H9 (cell line): ENCODE results near the gene ACTC1. TPM values are rescaled to one million over a fixed set of nuclear protein-coding genes. Genes with fewer than 3 reads are reported as not detected.

Source experiments
- DNase-seq: peaks from one replicate; pipeline ENCODE4 v3.0.0-alpha.2; 2017
- H2AFZ ChIP-seq: one replicate; pipeline ENCODE4 v1.6.1; 2013; ENCODE audit warnings: mild to moderate bottlenecking, low read length, control low read depth, moderate library complexity
- H2AK5ac ChIP-seq: 2 replicates; pipeline ENCODE4 v1.6.1; 2013; ENCODE audit warnings: low read length, control low read depth, mixed read lengths; ENCODE audit not compliant: insufficient read length
- H2BK120ac ChIP-seq: one replicate; pipeline ENCODE4 v1.6.1; 2013; ENCODE audit warnings: low read depth, mild to moderate bottlenecking, low read length, control low read depth, inconsistent platforms; ENCODE audit not compliant: poor library complexity, severe bottlenecking
- H2BK12ac ChIP-seq: 2 replicates; pipeline ENCODE4 v1.6.1; 2013; ENCODE audit warnings: low read length, control low read depth, mixed read lengths, low read depth; ENCODE audit not compliant: insufficient read length
- H2BK15ac ChIP-seq: 2 replicates; pipeline ENCODE4 v1.6.1; 2013; ENCODE audit warnings: low read depth, low read length, control low read depth
- H2BK20ac ChIP-seq: one replicate; pipeline ENCODE4 v1.6.1; 2013; ENCODE audit warnings: low read depth, mild to moderate bottlenecking, low read length, control low read depth, inconsistent platforms; ENCODE audit not compliant: poor library complexity, severe bottlenecking
- H2BK5ac ChIP-seq: 2 replicates; pipeline ENCODE4 v1.6.1; 2013; ENCODE audit warnings: low read length, control low read depth, mixed read lengths; ENCODE audit not compliant: insufficient read length
- H3K14ac ChIP-seq: 2 replicates; pipeline ENCODE4 v1.6.1; 2013; ENCODE audit warnings: low read length, control low read depth; ENCODE audit not compliant: insufficient read depth
- H3K18ac ChIP-seq: 2 replicates; pipeline ENCODE4 v1.6.1; 2013; ENCODE audit warnings: low read depth, mild to moderate bottlenecking, mixed read lengths, low read length, control low read depth; ENCODE audit not compliant: insufficient read length
- H3K23ac ChIP-seq: 2 replicates; pipeline ENCODE4 v1.6.1; 2013; ENCODE audit warnings: low read length, control low read depth, mixed read lengths, low read depth; ENCODE audit not compliant: insufficient read length
- H3K23me2 ChIP-seq: 2 replicates; pipeline ENCODE4 v1.6.1; 2013; ENCODE audit warnings: low read depth, mild to moderate bottlenecking, mixed read lengths, low read length, control low read depth; ENCODE audit not compliant: insufficient read length, poor library complexity, severe bottlenecking
- H3K27ac ChIP-seq: 2 replicates; pipeline ENCODE4 v1.5.1; 2013; ENCODE audit warnings: low read length, control low read depth, mixed read lengths, low read depth; ENCODE audit not compliant: insufficient read length
- H3K27me3 ChIP-seq: 2 replicates; pipeline ENCODE4 v1.6.1; 2013; ENCODE audit warnings: low read length, control low read depth, inconsistent platforms; ENCODE audit not compliant: insufficient read depth
- H3K4ac ChIP-seq: 2 replicates; pipeline ENCODE4 v1.6.1; 2013; ENCODE audit warnings: low read depth, mild to moderate bottlenecking, control low read depth, inconsistent platforms, low read length, moderate library complexity
- H3K4me1 ChIP-seq: 2 replicates; pipeline ENCODE4 v1.6.1; 2013; ENCODE audit warnings: low read length, control low read depth, inconsistent platforms; ENCODE audit not compliant: insufficient read depth
- H3K4me2 ChIP-seq: 2 replicates; pipeline ENCODE4 v1.6.1; 2013; ENCODE audit warnings: low read length, control low read depth, mixed read lengths; ENCODE audit not compliant: insufficient read length, insufficient read depth
- H3K56ac ChIP-seq: 2 replicates; pipeline ENCODE4 v1.6.1; 2013; ENCODE audit warnings: low read depth, mild to moderate bottlenecking, mixed read lengths, low read length, control low read depth; ENCODE audit not compliant: insufficient read length
- H3K79me1 ChIP-seq: 2 replicates; pipeline ENCODE4 v1.6.1; 2013; ENCODE audit warnings: low read depth, mild to moderate bottlenecking, moderate library complexity, low read length, control low read depth, inconsistent platforms; ENCODE audit not compliant: insufficient read depth, poor library complexity, severe bottlenecking
- H3K79me2 ChIP-seq: 2 replicates; pipeline ENCODE4 v1.6.1; 2013; ENCODE audit warnings: low read length, control low read depth, inconsistent platforms; ENCODE audit not compliant: insufficient read depth
- H3K9ac ChIP-seq: 2 replicates; pipeline ENCODE4 v1.6.1; 2013; ENCODE audit warnings: low read length, control low read depth, mixed read lengths; ENCODE audit not compliant: insufficient read length; ENCODE audit errors: extremely low read depth
- H3K9me3 ChIP-seq: one replicate; pipeline ENCODE4 v1.6.1; 2013; ENCODE audit warnings: low read depth, low read length, inconsistent platforms; ENCODE audit not compliant: control insufficient read depth
- H3T11ph ChIP-seq: one replicate; pipeline ENCODE4 v1.6.1; 2013; ENCODE audit warnings: mild to moderate bottlenecking, low read length, control low read depth, inconsistent platforms
- H4K20me1 ChIP-seq: one replicate; pipeline ENCODE4 v1.6.1; 2013; ENCODE audit not compliant: control insufficient read depth, insufficient read length, insufficient read depth
- H4K5ac ChIP-seq: 2 replicates; pipeline ENCODE4 v1.6.1; 2013; ENCODE audit warnings: low read depth, mild to moderate bottlenecking, mixed read lengths, low read length, control low read depth; ENCODE audit not compliant: insufficient read length
- H4K8ac ChIP-seq: replicated peaks from 2 replicates; pipeline ENCODE4 v1.6.1; 2013; ENCODE audit warnings: low read length, control low read depth, mixed read lengths, low read depth; ENCODE audit not compliant: insufficient read length
- H4K91ac ChIP-seq: 2 replicates; pipeline ENCODE4 v1.6.1; 2013; ENCODE audit warnings: low read depth, mild to moderate bottlenecking, moderate library complexity, mixed read lengths, low read length, control low read depth; ENCODE audit not compliant: insufficient read length
- H3K27ac Mint-ChIP-seq, 3 experiments: 2 replicates in 2 of 3; 3 replicates in 1 of 3; pipeline ENCODE4 v1.8.0; 2020 to 2021; ENCODE audit warnings: mixed read lengths in 3 of 3, mild to moderate bottlenecking in 1 of 3, moderate library complexity in 1 of 3
- H3K27me3 Mint-ChIP-seq: 2 replicates; pipeline ENCODE4 v1.8.0; 2021; ENCODE audit warnings: low read depth, mild to moderate bottlenecking, moderate library complexity, mixed read lengths
- H3K36me3 Mint-ChIP-seq, 3 experiments: 2 replicates in 2 of 3; 3 replicates in 1 of 3; pipeline ENCODE4 v1.8.0; 2020 to 2021; ENCODE audit warnings: low read depth in 3 of 3, mixed read lengths in 3 of 3; ENCODE audit not compliant: insufficient read depth in 1 of 3
- H3K4me1 Mint-ChIP-seq, 2 experiments: 2 replicates each; pipeline ENCODE4 v1.8.0; 2020; ENCODE audit warnings: mixed read lengths in 2 of 2
- H3K4me3 Mint-ChIP-seq, 2 experiments: 2 replicates in 1 of 2; 3 replicates in 1 of 2; pipeline ENCODE4 v1.8.0; 2020 to 2021; ENCODE audit warnings: mild to moderate bottlenecking in 2 of 2, mixed read lengths in 2 of 2, moderate library complexity in 1 of 2
- H3K9me3 Mint-ChIP-seq, 2 experiments: 2 replicates in 1 of 2; 3 replicates in 1 of 2; pipeline ENCODE4 v1.8.0; 2020; ENCODE audit warnings: mild to moderate bottlenecking in 2 of 2, mixed read lengths in 2 of 2, moderate library complexity in 1 of 2
- WGBS: extraction: QIAGEN DNeasy Blood & Tissue Kit; methylation state at CpG from one replicate; pipeline ENCODE4 v1.1.7; 2013; ENCODE audit warnings: missing lambda C conversion rate, low lambda C conversion rate, mixed read lengths; ENCODE audit not compliant: insufficient read length; ENCODE audit errors: extremely low coverage; 5-methylcytosine and 5-hydroxymethylcytosine counted together
- total RNA-seq: library from RNA; stranded (reverse); gene quantifications from 2 replicates; pipeline ENCODE4 v1.2.1, GENCODE V29; 2021
- TF ChIP-seq, protein P1 (sequence below): fragments of 200-600 bp; sonication (generic); conservative IDR thresholded peaks from 3 replicates; pipeline ENCODE4 v1.8.0; 2021; ENCODE audit warnings: antibody characterized with exemption, mild to moderate bottlenecking

ACTC1 gene
- total RNA-seq, 1 experiment from 2014 or later = 52.2 TPM

DNA sequence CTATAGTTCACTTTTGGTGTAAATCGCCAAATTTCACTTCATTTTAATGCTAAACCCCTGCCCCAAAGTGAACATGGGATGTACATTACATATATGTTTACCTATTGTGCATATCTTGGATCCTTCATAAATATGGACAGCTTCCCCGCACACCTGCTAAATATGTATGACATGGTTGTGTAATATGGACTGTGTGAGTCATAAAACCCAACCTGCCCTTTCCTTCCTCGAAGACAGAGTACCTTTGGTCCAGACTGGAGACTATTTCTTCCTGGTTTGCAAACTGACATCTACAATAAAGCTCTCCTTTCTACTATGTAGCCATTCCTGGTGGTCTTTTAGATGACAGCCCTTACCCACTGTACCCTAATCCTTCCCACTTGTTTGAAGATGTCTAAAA, 12.4 kb downstream of the ACTC1 start:
- Histone ChIP-seq H3K4ac (no peak overlapping the region), H3K23ac (no peak overlapping the region), H3K79me1 (no peaks in the 10 kb centered on the region), H4K91ac (no peak overlapping the region), H4K8ac (no peak overlapping the region), H3K18ac (no peak overlapping the region), H3K56ac (no peak overlapping the region), H3K9ac (no peak overlapping the region), H2BK12ac (no peak overlapping the region), H2AK5ac (no peak overlapping the region), H3K14ac (no peak overlapping the region), H3K27me3 (no peaks in the 10 kb centered on the region; the same call in 1 of the 2 replicates), H2BK5ac (no peak overlapping the region), H3T11ph (no peak overlapping the region), H2BK20ac (no peak overlapping the region), H4K20me1 (no peaks in the 10 kb centered on the region), H2BK120ac (no peak overlapping the region), H3K27ac (no peak overlapping the region), H3K23me2 (no peaks in the 10 kb centered on the region), H3K4me2 (no peak overlapping the region), H3K4me1 (no peaks in the 10 kb centered on the region), H3K9me3 (no peaks in the 10 kb centered on the region), H3K79me2 (no peaks in the 10 kb centered on the region), H2BK15ac (no peak overlapping the region), H4K5ac (no peak overlapping the region), H2AFZ (no peak overlapping the region)
- Mint-ChIP-seq H3K9me3 (peaks cover 7 to 8% of the 10 kb centered on the region in 2 experiments; a peak in 2 of 5 replicates), H3K36me3 (no peaks in the 10 kb centered on the region), H3K4me1 (no peaks in the 10 kb centered on the region), H3K4me3 (no peak overlapping the region), H3K27me3 (peaks cover 11% of the 10 kb centered on the region), H3K27ac (no peak overlapping the region)
- TF ChIP-seq, protein P1, sequence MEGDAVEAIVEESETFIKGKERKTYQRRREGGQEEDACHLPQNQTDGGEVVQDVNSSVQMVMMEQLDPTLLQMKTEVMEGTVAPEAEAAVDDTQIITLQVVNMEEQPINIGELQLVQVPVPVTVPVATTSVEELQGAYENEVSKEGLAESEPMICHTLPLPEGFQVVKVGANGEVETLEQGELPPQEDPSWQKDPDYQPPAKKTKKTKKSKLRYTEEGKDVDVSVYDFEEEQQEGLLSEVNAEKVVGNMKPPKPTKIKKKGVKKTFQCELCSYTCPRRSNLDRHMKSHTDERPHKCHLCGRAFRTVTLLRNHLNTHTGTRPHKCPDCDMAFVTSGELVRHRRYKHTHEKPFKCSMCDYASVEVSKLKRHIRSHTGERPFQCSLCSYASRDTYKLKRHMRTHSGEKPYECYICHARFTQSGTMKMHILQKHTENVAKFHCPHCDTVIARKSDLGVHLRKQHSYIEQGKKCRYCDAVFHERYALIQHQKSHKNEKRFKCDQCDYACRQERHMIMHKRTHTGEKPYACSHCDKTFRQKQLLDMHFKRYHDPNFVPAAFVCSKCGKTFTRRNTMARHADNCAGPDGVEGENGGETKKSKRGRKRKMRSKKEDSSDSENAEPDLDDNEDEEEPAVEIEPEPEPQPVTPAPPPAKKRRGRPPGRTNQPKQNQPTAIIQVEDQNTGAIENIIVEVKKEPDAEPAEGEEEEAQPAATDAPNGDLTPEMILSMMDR = no peak
- WGBS = no CpG with 5 or more reads among the region's 3 CpGs
- no peak for DNase-seq
